Brain microvascular endothelial cell (primary cell): ENCODE measurements around the gene PTPRD.

ENCODE experiments used
- DNase-seq: peaks from one replicate; pipeline ENCODE4 v3.0.0-alpha.2; 2020
- H3K27ac ChIP-seq: fragments of 250-450 bp; sonication (Bioruptor Pico); 2 replicates; pipeline ENCODE4 v1.5.1; 2020; ENCODE audit warnings: mild to moderate bottlenecking, moderate library complexity
- H3K27me3 ChIP-seq: fragments of 250-450 bp; sonication (Bioruptor Pico); replicated peaks from 2 replicates; pipeline ENCODE4 v1.5.1; 2020; ENCODE audit warnings: mild to moderate bottlenecking
- H3K36me3 ChIP-seq: fragments of 250-450 bp; sonication (Bioruptor Pico); replicated peaks from 2 replicates; pipeline ENCODE4 v1.5.1; 2020; ENCODE audit warnings: mild to moderate bottlenecking
- H3K4me3 ChIP-seq: 2 replicates; pipeline ENCODE4 v1.5.1; 2011; ENCODE audit warnings: low read depth, mild to moderate bottlenecking, control low read depth, low read length, moderate library complexity
- CTCF ChIP-seq: IDR thresholded peaks from 2 replicates; pipeline ENCODE4 v1.5.1; 2011; ENCODE audit warnings: low read depth, mild to moderate bottlenecking, moderate library complexity, low read length, control low read depth, inconsistent platforms; ENCODE audit errors: missing control alignments
- in situ Hi-C: cut with HindIII; loops from 2 replicates; pipeline ENCODE4 v1.10.0; 2017; ENCODE audit warnings: low sequenced_read_pairs, low pct_ligation_motif_present

PTPRD gene

GRCh38 chr9:10226996-10227395, 385.8 kb downstream of the PTPRD start:
- TF ChIP-seq CTCF, result no peak
- in situ Hi-C loops, result no loop called here
- Histone ChIP-seq H3K27me3 (no peaks in the 10 kb centered on the region), H3K27ac (no peak overlapping the region), H3K36me3 (no peaks in the 10 kb centered on the region), H3K4me3 (no peak overlapping the region)
- DNase-seq, result no peak

GRCh38 chr9:10212702-10213101, 400.1 kb downstream of the PTPRD start:
- no peak for TF ChIP-seq CTCF
- Histone ChIP-seq H3K27ac (no peak overlapping the region), H3K27me3 (no peaks in the 10 kb centered on the region), H3K36me3 (no peaks in the 10 kb centered on the region), H3K4me3 (no peak overlapping the region)
- no peak for DNase-seq
- in situ Hi-C loops, result no loop called here

GRCh38 chr9:10208691-10209069, 404.1 kb downstream of the PTPRD start:
- no peaks in the 10 kb centered on the region for H3K27me3 ChIP-seq
- H3K27ac ChIP-seq, result no peak overlapping the region
- TF ChIP-seq CTCF, result no peak
- in situ Hi-C loops, result no loop called here
- DNase-seq, result no peak
- H3K4me3 ChIP-seq, result no peak overlapping the region
- H3K36me3 ChIP-seq, result no peaks in the 10 kb centered on the region

- Histone ChIP-seq H3K4me3 (no peak overlapping the region), H3K27ac (no peak overlapping the region), H3K36me3 (no peaks in the 10 kb centered on the region), H3K27me3 (no peaks in the 10 kb centered on the region)
- in situ Hi-C loops, result no loop called here
- DNase-seq, result no peak
- TF ChIP-seq CTCF, result no peak
Observed at GRCh38 chr9:10204276-10204675, 408.5 kb downstream of the PTPRD start.

GRCh38 chr9:10173561-10173960, 439.2 kb downstream of the PTPRD start:
- DNase-seq, result no peak
- Histone ChIP-seq H3K27me3 (no peaks in the 10 kb centered on the region), H3K27ac (no peak overlapping the region), H3K36me3 (no peaks in the 10 kb centered on the region), H3K4me3 (no peak overlapping the region)
- in situ Hi-C loops, result no loop called here
- no peak for TF ChIP-seq CTCF

- no peaks in the 10 kb centered on the region for H3K36me3 ChIP-seq
- no peaks in the 10 kb centered on the region for H3K27me3 ChIP-seq
- no peak overlapping the region for H3K4me3 ChIP-seq
- H3K27ac ChIP-seq, result no peak overlapping the region
- in situ Hi-C loops, result no loop called here
- no peak for TF ChIP-seq CTCF
- no peak for DNase-seq
Observed at GRCh38 chr9:10172476-10172875, 440.3 kb downstream of the PTPRD start.
